GM12878 (cell line): ENCODE data around the gene APBB1IP.
"Not testable (repeated sequence)": the region's sequence is repeated elsewhere in the genome, so short reads cannot be mapped to it uniquely, and the experiment has no call there.

Experiments
- BMI1 ChIP-seq: fragments of 450-650 bp; IDR thresholded peaks from 2 replicates; pipeline ENCODE4 v1.6.1; 2016; ENCODE audit warnings: mild to moderate bottlenecking, moderate library complexity, borderline replicate concordance
- BRCA1 ChIP-seq: IDR thresholded peaks from 2 replicates; pipeline ENCODE4 v1.6.1; 2011; ENCODE audit warnings: low read depth, low read length, improper control_type of control experiment
- CBFB ChIP-seq: IDR thresholded peaks from 2 replicates; pipeline ENCODE4 v1.6.1; 2016; ENCODE audit warnings: antibody characterized with exemption, low read depth
- EZH2 ChIP-seq: IDR thresholded peaks from 2 replicates; pipeline ENCODE4 v1.6.1; 2012; ENCODE audit warnings: low read depth, mild to moderate bottlenecking, control low read depth, inconsistent platforms, low read length, borderline replicate concordance; ENCODE audit not compliant: control insufficient read depth
- FOXK2 ChIP-seq: fragments of 450-650 bp; IDR thresholded peaks from 2 replicates; pipeline ENCODE4 v1.6.1; 2017; ENCODE audit warnings: mild to moderate bottlenecking, moderate library complexity
- GABPA ChIP-seq: IDR thresholded peaks from 2 replicates; pipeline ENCODE4 v1.6.1; 2014; ENCODE audit warnings: antibody characterized with exemption, low read depth, mild to moderate bottlenecking, inconsistent platforms
- HDAC6 ChIP-seq: fragments of 200-600 bp; sonication (generic); IDR thresholded peaks from one replicate; pipeline ENCODE4 v1.8.0; 2017; ENCODE audit warnings: antibody characterized with exemption; ENCODE audit not compliant: unreplicated experiment
- POLR2AphosphoS5 ChIP-seq: IDR thresholded peaks from 2 replicates; pipeline ENCODE4 v1.6.1; 2011; ENCODE audit warnings: mild to moderate bottlenecking, low read length, inconsistent platforms
- RAD21 ChIP-seq: IDR thresholded peaks from 2 replicates; pipeline ENCODE4 v1.6.1; 2011; ENCODE audit warnings: mild to moderate bottlenecking, low read depth, low read length, moderate library complexity; ENCODE audit not compliant: insufficient read depth
- RAD51 ChIP-seq: fragments of 450-650 bp; IDR thresholded peaks from 2 replicates; pipeline ENCODE4 v1.6.1; 2016; ENCODE audit warnings: moderate library complexity, mild to moderate bottlenecking, inconsistent platforms
- RFX5 ChIP-seq: IDR thresholded peaks from 2 replicates; pipeline ENCODE4 v1.6.1; 2011; ENCODE audit warnings: low read depth, low read length, improper control_type of control experiment
- TF ChIP-seq, protein P1 (sequence below): fragments of 450-650 bp; IDR thresholded peaks from 2 replicates; pipeline ENCODE4 v1.6.1; 2018; ENCODE audit warnings: mild to moderate bottlenecking, low read depth, moderate library complexity; ENCODE audit not compliant: partially characterized antibody

DNA sequence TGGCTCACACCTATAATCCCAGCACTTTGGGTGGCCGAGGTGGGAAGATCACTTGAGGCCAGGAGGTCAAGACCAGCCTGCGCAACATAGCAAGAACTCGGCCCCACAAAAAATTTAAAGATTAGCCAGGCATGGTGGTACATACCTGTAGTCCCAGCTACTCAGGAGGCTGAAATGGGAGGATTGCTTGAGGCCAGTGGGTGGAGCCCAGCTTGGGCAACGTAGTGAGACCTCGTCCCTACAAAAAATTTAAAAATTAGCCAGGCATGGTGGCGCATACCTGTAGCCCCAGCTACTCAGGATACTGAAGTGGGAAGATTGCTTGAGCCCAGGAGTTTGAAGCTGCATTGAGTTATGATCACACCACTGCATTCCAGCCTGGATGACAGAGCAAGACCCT is 28.4 kb downstream of the APBB1IP start:
- not testable (repeated sequence) for TF ChIP-seq FOXK2, EZH2, RAD51, RAD21, RFX5, CBFB, BMI1, HDAC6, GABPA, BRCA1, POLR2AphosphoS5
- TF ChIP-seq, protein P1, sequence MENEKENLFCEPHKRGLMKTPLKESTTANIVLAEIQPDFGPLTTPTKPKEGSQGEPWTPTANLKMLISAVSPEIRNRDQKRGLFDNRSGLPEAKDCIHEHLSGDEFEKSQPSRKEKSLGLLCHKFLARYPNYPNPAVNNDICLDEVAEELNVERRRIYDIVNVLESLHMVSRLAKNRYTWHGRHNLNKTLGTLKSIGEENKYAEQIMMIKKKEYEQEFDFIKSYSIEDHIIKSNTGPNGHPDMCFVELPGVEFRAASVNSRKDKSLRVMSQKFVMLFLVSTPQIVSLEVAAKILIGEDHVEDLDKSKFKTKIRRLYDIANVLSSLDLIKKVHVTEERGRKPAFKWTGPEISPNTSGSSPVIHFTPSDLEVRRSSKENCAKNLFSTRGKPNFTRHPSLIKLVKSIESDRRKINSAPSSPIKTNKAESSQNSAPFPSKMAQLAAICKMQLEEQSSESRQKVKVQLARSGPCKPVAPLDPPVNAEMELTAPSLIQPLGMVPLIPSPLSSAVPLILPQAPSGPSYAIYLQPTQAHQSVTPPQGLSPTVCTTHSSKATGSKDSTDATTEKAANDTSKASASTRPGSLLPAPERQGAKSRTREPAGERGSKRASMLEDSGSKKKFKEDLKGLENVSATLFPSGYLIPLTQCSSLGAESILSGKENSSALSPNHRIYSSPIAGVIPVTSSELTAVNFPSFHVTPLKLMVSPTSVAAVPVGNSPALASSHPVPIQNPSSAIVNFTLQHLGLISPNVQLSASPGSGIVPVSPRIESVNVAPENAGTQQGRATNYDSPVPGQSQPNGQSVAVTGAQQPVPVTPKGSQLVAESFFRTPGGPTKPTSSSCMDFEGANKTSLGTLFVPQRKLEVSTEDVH, result not testable (repeated sequence)
